ENCODE measurements around the gene GRM5.
"Not testable (repeated sequence)": the region's sequence is repeated elsewhere in the genome, so short reads cannot be mapped to it uniquely, and the experiment has no call there.

The GRM5 gene

GRCh38 chr11:88482871-88483301 lies 582.9 kb downstream of the GRM5 start:
- DNase-seq: no peak

GRCh38 chr11:88480223-88480622 lies 585.6 kb downstream of the GRM5 start:
- no peak for DNase-seq

- DNase-seq: no peak
These were observed 587.5 kb downstream of the GRM5 start for GRCh38 chr11:88478136-88478815.

- no peak for DNase-seq
These were observed 589.8 kb downstream of the GRM5 start for GRCh38 chr11:88475991-88476418.

GRCh38 chr11:88474655-88475054 lies 591.1 kb downstream of the GRM5 start:
- DNase-seq: no peak

- no peak for DNase-seq
These were observed 596.1 kb downstream of the GRM5 start for GRCh38 chr11:88469561-88470225.

GRCh38 chr11:88464528-88464927 lies 601.3 kb downstream of the GRM5 start:
- no peak for DNase-seq

- not testable (repeated sequence) for DNase-seq
These were observed 602.5 kb downstream of the GRM5 start for GRCh38 chr11:88463301-88463700.

- not testable (repeated sequence) for DNase-seq
These were observed 607.7 kb downstream of the GRM5 start for GRCh38 chr11:88458047-88458446.

GRCh38 chr11:88455974-88456373 lies 609.8 kb downstream of the GRM5 start:
- no peak for DNase-seq

GRCh38 chr11:88454881-88455280 lies 610.9 kb downstream of the GRM5 start:
- DNase-seq: no peak
